Ureter (tissue), 1 donor: ENCODE results near the gene CPLX1. TPM values are rescaled to one million over a fixed set of nuclear protein-coding genes. Genes with fewer than 3 reads are reported as not detected.

Experiments
- DNase-seq: peaks from one replicate; pipeline ENCODE4 v3.0.0-alpha.2; 2020; ENCODE audit warnings: low spot score
- total RNA-seq: library from RNA; stranded (reverse); gene quantifications from one replicate; pipeline ENCODE4 v1.2.4, GENCODE V29; 2023
- donor health status: DM: yes; HTN: yes; CAD: no.

CPLX1 gene
- 6.7 TPM for total RNA-seq

DNA sequence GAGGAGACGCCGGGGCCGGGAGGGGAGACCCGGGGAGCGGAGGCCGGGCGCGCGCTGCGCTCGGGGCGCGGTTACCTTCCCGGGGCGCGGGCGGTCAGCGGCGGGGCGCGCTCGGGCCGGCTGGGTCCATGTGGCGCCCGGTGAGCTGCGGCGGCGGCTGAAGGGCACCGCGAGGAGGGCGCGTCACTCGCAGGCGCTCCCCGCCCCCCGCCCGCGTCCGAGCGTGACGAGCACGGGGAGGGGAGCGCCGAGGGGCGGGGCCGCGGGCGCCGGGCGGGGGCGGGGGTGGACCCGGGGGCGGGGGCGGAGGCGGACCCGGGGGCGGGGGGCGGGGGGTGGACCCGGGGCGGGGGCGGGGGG is at the start of gene CPLX1:
TSS of gene CPLX1 (minus strand) at position 159 of the 360 bp plus-strand sequence. CDS start 1,607 bp downstream, outside the sequence.
- no peak for DNase-seq

GRCh38 chr4:874971-875817 is 49.3 kb upstream of the CPLX1 start:
- no peak for DNase-seq

DNA sequence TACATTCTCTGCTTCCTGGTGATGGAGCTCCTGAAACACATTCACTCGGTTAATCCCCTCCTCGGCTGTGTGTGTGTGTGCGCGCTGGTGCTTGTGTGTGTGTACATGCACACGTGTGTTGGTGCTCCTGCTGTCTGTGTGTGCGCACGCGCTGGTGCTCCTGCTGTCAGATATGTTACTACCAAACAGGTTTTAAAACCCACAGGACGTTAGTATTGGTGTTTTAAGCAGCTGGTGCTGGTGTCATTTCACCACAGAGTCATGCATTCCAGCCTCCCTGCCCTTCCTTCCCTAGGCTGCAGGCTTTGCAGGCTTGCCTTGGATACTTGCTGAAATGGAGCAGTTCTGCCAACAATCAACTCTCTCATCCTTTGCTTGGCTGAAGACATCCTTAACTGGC is 48.1 kb upstream of the CPLX1 start:
- DNase-seq: no peak

DNA sequence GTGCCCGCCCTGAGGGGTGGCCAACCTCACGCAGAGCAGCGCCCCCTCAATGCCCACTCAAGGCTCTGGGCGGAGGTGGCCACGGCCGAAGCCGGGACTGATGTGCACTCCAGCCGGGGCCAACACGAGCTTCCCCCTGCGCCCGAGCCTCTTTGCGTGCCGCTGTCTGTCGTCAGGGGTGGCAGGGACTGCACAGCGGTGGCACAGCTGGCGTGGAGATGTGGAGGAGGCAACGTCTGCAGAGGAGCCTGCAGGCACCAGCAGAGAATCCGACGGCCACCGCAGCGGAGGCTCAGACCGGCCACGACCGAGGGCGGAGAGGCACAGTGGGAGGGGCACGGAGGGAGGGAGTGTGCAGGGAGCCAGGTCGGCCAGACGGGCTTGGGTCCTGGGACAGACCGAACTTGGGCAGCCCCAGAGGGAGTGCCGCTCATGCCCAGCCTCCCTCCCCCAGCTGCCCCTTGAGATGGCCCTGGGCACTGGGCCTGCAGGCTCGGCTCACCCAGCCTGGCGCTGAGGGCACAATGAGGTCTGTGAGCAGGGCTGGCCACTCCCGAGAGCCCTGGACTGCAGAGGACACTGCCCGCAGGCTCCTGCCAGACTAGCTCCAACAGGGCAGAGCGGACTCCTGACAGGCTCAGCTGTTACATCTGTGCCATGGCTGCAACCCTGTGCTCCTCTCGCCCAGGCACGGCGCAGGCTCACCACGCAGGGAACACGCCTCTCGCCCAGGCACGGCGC is 46.5 kb upstream of the CPLX1 start:
- no peak for DNase-seq

DNA sequence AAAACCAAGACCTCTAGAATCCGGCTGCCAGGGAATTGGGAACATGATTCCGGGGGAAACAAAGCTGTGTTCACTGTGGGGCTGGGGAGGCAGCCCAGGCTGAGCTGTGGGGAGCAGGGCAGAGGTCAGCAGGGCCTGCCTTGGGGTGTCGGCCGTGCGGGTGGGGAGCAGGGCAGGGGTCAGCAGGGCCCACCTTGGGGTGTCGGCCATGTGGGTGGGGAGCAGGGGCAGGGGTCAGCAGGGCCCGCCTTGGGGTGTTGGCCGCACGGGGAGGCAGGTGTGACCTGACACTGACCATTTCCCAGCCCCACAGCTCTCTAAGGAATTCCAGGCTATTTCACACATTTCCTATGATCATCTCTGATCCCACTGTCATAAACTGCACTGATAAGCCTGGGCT is 45.6 kb upstream of the CPLX1 start:
- DNase-seq: no peak

DNA sequence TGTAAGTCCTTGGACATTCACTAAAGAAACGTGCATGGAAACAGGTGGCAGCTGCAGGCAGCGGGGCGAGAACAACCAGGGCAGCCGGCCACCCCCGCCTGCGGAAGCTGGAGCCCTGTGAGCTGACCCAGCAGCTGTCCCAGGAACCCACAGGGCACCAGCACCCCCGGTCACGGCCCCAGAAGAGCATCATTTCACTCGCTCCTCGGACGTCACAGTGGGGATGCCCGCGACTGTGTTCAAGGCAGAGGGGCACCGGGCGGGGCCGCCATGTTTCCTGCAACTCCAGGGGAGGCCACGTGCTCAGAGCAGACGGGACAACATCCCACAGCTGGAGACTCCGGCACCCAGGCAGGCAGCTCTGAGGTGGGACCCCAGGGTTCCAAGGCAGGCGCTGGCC is 45.0 kb upstream of the CPLX1 start:
- no peak for DNase-seq

GRCh38 chr4:869776-870175 is 43.8 kb upstream of the CPLX1 start:
- no peak for DNase-seq

DNA sequence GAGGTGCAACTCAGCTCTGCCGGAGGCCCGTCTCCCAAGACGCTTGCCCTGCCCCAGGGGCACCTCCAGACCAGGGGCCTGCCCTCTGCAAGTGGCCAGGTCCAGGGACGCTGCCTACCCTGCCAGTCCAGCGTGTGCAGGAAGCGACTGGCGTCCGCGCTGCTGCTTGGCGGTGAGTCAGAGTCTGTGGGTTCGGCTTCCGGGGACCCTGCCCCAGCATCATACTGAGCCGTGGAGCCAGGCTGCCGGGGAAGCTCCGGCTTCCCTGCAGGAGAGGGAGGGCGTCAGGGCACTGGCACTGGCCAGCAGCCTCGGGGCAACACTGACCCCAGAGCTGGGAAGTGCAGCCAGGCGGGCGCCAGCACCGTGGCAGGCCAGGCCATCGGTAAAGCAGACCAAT is 42.5 kb upstream of the CPLX1 start:
- DNase-seq: no peak

DNA sequence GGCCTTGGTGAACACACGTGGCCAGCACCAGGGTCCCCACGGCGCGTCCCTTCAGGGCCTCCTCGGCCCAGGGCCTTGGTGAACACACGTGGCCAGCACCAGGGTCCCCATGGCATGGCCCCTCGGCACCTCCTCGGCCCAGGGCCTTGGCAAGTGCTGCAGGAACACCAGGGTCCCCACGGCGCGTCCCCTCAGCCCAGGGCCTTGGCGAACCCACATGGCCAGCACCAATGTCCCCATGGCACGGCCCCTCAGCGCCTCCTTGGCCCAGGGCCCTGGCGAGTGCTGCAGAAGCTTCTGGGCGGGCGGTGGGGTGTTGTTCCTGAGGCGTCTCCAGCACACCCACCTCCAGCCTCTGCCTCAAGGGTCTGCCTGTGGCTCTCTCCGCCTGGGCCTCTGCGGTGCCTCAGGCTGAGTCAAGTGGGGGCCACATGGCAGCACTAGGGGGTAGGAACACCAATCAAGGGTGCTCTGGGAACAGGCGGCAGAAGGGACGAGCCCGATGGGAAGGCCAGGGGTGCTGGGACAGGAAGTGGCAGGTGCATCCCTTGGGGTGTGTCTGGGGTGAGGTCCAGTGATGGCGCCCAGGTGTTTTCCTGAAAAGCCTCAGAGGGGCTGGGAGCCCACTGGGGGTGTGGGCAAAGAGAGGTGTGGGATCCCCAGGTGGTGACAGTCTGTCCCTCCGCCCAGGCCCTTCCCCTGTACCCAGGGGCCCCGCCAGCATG is 41.8 kb upstream of the CPLX1 start:
- no peak for DNase-seq

DNA sequence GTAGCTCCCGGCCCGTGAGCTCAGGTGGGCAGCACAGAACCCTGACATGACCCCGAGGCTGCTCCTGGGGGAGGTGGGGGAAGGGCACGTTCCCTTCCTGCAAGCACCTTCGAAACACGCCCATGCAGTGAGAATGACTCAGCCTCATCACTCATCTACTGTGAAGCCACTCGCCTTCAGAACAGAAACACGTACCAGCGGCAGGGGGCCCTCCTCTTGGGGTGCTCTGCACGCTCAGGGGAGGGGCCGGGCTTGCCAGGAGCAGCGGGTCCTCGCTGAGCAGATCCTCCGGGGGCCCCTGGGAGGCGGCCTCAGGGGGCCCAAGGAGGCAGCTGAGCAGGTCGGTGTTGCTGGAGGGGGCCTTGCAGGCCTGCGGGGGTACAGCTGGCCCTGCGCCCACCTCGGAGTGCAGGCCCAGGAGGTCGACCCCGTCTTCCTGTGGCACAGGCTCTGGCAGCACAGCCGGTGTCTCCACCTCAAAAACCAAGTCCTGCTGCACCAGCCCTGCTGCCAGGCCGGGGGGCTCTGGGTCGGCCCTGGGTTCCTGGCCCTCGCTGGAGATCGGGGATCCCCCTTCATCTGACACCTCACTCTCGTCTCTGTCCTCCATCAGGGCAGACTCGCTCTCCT is 40.9 kb upstream of the CPLX1 start:
- no peak for DNase-seq

- DNase-seq: no peak
Observed at GRCh38 chr4:866068-866760, 40.3 kb upstream of the CPLX1 start.

- DNase-seq: no peak
Observed at GRCh38 chr4:865572-865971, 39.6 kb upstream of the CPLX1 start.

DNA sequence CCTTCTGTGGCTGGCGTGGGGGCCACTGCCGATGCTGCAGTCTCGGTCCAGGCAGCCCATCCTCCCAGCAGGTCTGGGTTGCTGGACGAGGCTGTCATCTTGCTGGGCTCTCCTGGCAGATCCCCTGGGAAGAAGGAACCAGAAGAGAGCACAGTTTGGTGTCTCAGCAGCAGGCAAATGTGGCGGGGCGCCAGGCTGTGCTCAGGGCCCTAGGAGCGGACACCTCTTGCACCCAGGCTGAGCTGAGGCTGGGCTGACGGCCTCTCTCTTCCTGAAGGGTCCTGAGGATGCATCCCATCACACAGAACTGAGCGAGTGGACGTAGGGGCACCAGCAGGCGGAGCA is 39.2 kb upstream of the CPLX1 start:
- no peak for DNase-seq

- no peak for DNase-seq
Observed at GRCh38 chr4:864456-865120, 38.7 kb upstream of the CPLX1 start.

DNA sequence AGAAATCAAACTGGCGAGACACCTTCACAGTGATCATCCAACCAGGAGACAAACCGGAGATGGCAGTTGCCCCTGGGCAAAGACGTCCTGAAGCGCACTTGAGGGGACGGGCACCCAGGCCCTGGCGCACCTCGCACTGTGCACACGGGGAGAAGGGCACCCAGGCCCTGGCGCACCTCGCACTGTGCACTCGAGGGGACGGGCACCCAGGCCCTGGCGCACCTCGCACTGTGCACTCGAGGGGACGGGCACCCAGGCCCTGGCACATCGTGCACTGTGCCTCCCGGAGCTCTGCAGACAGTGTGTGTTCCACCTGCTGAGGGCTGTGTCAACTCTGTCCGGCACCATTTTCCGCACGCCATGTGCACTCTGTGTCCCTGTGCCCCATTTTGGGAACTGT is 34.6 kb upstream of the CPLX1 start:
- DNase-seq: no peak

- no peak for DNase-seq
Observed at GRCh38 chr4:859496-859895, 33.6 kb upstream of the CPLX1 start.

DNA sequence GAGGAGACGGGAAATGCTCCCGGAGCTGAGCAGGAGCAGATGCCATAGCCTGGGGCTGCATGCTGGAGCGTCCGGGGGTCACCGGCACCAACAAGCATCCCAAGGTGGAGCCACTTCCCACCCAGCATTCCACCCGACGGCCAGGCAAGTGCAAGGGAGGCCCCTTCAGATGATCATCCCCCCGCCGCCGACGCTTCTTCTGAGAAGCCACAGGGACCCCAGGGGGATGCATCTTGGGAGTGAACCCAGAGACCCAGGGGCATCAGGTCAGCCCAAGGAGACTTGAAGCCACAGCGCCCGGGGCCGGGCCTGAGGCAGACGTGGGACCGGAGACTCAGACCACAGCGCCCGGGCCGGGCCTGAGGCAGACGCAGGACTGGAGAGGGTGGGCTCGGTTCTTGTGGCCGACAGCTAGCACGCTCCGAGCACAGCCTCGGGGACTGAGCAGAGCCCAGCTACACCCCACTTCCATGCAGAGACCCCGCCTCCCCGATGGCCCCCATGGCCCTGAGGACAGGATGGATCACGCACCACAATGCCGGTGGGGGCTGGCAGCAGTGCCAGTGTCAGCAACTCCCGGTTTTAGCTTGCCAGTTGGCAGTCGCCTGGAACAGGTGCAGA is 33.0 kb upstream of the CPLX1 start:
- DNase-seq: no peak

GRCh38 chr4:858041-858481 is 32.1 kb upstream of the CPLX1 start:
- no peak for DNase-seq

DNA sequence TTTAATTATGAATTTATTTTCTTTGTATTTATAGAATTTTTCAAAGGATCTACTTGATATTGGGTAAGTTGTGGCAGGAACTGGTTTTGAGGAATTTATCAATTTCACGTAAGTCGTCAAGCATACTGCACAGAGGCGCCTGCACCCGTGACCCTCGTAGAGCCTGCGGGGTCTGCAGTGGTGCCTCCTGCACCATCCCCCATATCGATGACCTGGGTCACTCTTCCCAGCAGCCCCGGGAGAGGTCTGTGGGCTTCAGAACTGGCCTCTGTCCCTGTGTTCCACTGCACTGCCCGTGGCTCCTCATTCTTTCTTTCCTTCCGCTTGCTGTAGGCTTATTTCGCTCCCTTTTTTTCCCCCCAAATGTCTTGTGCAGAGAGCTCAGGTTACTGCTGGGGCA is 31.5 kb upstream of the CPLX1 start:
- no peak for DNase-seq

GRCh38 chr4:856225-856901 is 30.4 kb upstream of the CPLX1 start:
- DNase-seq: no peak
